K562 (cell line): ENCODE measurements around the gene STK24. TPM values are rescaled to one million over a fixed set of nuclear protein-coding genes. Genes with fewer than 3 reads are reported as not detected.

Experiments used
- DDX20 ChIP-seq: fragments of 450-650 bp; IDR thresholded peaks from 2 replicates; pipeline ENCODE4 v1.6.1; 2016; ENCODE audit warnings: missing genetic modification characterization, low read depth, mild to moderate bottlenecking, missing compliant biosample characterization, moderate library complexity
- DIDO1 ChIP-seq: fragments of 450-650 bp; IDR thresholded peaks from 2 replicates; pipeline ENCODE4 v1.6.1; 2016; ENCODE audit warnings: low read depth, missing biosample characterization, missing genetic modification characterization
- DPF2 ChIP-seq: fragments of 450-650 bp; IDR thresholded peaks from 2 replicates; pipeline ENCODE4 v1.6.1; 2016
- FOXA3 ChIP-seq, 2 experiments: fragments of 450-650 bp in 1 of 2; sonication (generic) in 1 of 2; formaldehyde crosslinking; IDR thresholded peaks in 1 of 2; conservative IDR thresholded peaks in 1 of 2; 2 replicates each; pipeline versions ENCODE4 v1.4.0 to v1.8.0; 2020 to 2022; ENCODE audit warnings: mild to moderate bottlenecking in 2 of 2, missing genetic modification reagents in 1 of 2
- GTF2A2 ChIP-seq: IDR thresholded peaks from 2 replicates; pipeline ENCODE4 v1.6.1; 2016; ENCODE audit warnings: mild to moderate bottlenecking, missing genetic modification characterization, missing compliant biosample characterization
- HMG20B ChIP-seq: fragments of 250-450 bp; sonication (Bioruptor Pico); IDR thresholded peaks from 2 replicates; pipeline ENCODE4 v1.5.0; 2021; ENCODE audit warnings: mild to moderate bottlenecking
- KAT2B ChIP-seq: IDR thresholded peaks from one replicate; pipeline ENCODE4 v1.6.1; 2012; ENCODE audit warnings: low read depth, mild to moderate bottlenecking, control low read depth, inconsistent platforms, low read length, moderate library complexity
- KLF16 ChIP-seq: IDR thresholded peaks from 2 replicates; pipeline ENCODE4 v1.6.1; 2016; ENCODE audit warnings: antibody characterized with exemption
- MECOM ChIP-seq: fragments of 250-450 bp; sonication (Bioruptor Pico); IDR thresholded peaks from 2 replicates; pipeline ENCODE4 v1.8.0; 2022; ENCODE audit warnings: inconsistent platforms
- MLLT1 ChIP-seq, 2 experiments: fragments of 450-650 bp; IDR thresholded peaks; 2 replicates each; pipeline ENCODE4 v1.6.1; 2016
- NRF1 ChIP-seq, 2 experiments: fragments of 450-650 bp; IDR thresholded peaks in 1 of 2; conservative IDR thresholded peaks in 1 of 2; 2 replicates each; pipeline ENCODE4 v1.6.1; 2014; ENCODE audit warnings: mild to moderate bottlenecking in 2 of 2
- PHF20 ChIP-seq: fragments of 450-650 bp; IDR thresholded peaks from 2 replicates; pipeline ENCODE4 v1.6.1; 2018; ENCODE audit not compliant: partially characterized antibody
- POU5F1 ChIP-seq: fragments of 150-350 bp; IDR thresholded peaks from 2 replicates; pipeline ENCODE4 v1.6.1; 2014; ENCODE audit warnings: borderline replicate concordance, low read length, low read depth, mild to moderate bottlenecking; ENCODE audit not compliant: partially characterized antibody
- PRPF4 ChIP-seq: fragments of 200-400 bp; formaldehyde crosslinking; IDR thresholded peaks from one replicate; pipeline ENCODE4 v1.6.1; 2017; ENCODE audit warnings: low read length, low read depth, mild to moderate bottlenecking; ENCODE audit not compliant: insufficient read depth, poor library complexity, severe bottlenecking
- SRF ChIP-seq, 2 experiments: fragments of 250-450, 450-650 bp in 1 of 2; sonication (Bioruptor Pico) in 1 of 2; sonication (generic) in 1 of 2; formaldehyde crosslinking; IDR thresholded peaks; 2 replicates each; pipeline versions ENCODE4 v1.5.0 to v1.5.1; 2020 to 2022; ENCODE audit warnings: mild to moderate bottlenecking in 1 of 2, missing genetic modification reagents in 1 of 2
- STAG1 ChIP-seq: sonication (generic); formaldehyde crosslinking; IDR thresholded peaks from 2 replicates; pipeline ENCODE4 v1.5.0; 2020; ENCODE audit warnings: missing genetic modification reagents, borderline replicate concordance
- YY1 ChIP-seq, 3 experiments: IDR thresholded peaks; 2 replicates each; pipeline ENCODE4 v1.6.1; 2011; ENCODE audit warnings: low read length in 2 of 3, mild to moderate bottlenecking in 2 of 3, moderate library complexity in 2 of 3, borderline replicate concordance in 1 of 3, control low read depth in 1 of 3, low read depth in 1 of 3; ENCODE audit not compliant: insufficient read depth in 3 of 3, insufficient replicate concordance in 2 of 3, control insufficient read depth in 1 of 3, insufficient read length in 1 of 3; ENCODE audit errors: extremely low read depth in 1 of 3
- ZKSCAN8 ChIP-seq: fragments of 200-800 bp; sonication (Bioruptor generic); IDR thresholded peaks from 2 replicates; pipeline ENCODE4 v1.6.1; 2016; ENCODE audit warnings: missing genetic modification characterization, missing compliant biosample characterization
- ZNF124 ChIP-seq: sonication (generic); formaldehyde crosslinking; IDR thresholded peaks from 2 replicates; pipeline ENCODE4 v1.8.1; 2022; ENCODE audit warnings: missing genetic modification reagents
- ZNF282 ChIP-seq: sonication (generic); formaldehyde crosslinking; IDR thresholded peaks from 2 replicates; pipeline ENCODE4 v1.8.1; 2023; ENCODE audit warnings: missing genetic modification reagents
- ZNF324 ChIP-seq: fragments of 250-450 bp; sonication (Bioruptor Pico); IDR thresholded peaks from 2 replicates; pipeline ENCODE4 v1.4.0; 2020; ENCODE audit warnings: mild to moderate bottlenecking
- polyA plus RNA-seq, 8 experiments: library from polyadenylated mRNA; depleted of rRNA in 4 of 8; stranded (reverse) in 5 of 8; unstranded in 3 of 8; fragments of >200 nt; fragmentation: Nextera tagmentation in 2 of 8; fragmentation: Illumina TruSeq in 1 of 8; extraction: Ambion mirVana in 2 of 8; extraction: Trizol in 1 of 8; gene quantifications; 2 replicates each; pipeline versions ENCODE4 v1.2.1 to v1.2.3, GENCODE V29; 2011 to 2014; ENCODE audit warnings: inconsistent platforms in 1 of 8, missing spikeins in 1 of 8
- total RNA-seq, 7 experiments: library from RNA; depleted of rRNA in 6 of 7; stranded (reverse); fragments of >200 nt in 6 of 7; fragmentation: Illumina TruSeq in 2 of 7; extraction: Trizol in 2 of 7; gene quantifications; 2 replicates each; pipeline versions ENCODE4 v1.2.1 to v1.2.3, GENCODE V29; 2011 to 2021; ENCODE audit warnings: low replicate concordance in 1 of 7
- TF ChIP-seq, protein P1 (sequence below): sonication (generic); formaldehyde crosslinking; IDR thresholded peaks from 2 replicates; pipeline ENCODE4 v1.8.0; 2022; ENCODE audit warnings: missing genetic modification reagents, mild to moderate bottlenecking, moderate library complexity, borderline replicate concordance
- TF ChIP-seq, protein P2 (sequence below): fragments of 200-800 bp; sonication (Bioruptor generic); IDR thresholded peaks from 2 replicates; pipeline ENCODE4 v1.6.1; 2017; ENCODE audit warnings: missing genetic modification characterization, missing compliant biosample characterization

STK24 gene
- total and polyA plus RNA-seq, 9 of the 15 experiments (the other 6 are each of a cell fraction or from before 2014, with no cell fraction given), result 3.8 to 78.4 (median 28.2) TPM

GRCh38 chr13:98480915-98481877 lies 95.7 kb downstream of the STK24 start (continued):
- TF ChIP-seq, protein P1, sequence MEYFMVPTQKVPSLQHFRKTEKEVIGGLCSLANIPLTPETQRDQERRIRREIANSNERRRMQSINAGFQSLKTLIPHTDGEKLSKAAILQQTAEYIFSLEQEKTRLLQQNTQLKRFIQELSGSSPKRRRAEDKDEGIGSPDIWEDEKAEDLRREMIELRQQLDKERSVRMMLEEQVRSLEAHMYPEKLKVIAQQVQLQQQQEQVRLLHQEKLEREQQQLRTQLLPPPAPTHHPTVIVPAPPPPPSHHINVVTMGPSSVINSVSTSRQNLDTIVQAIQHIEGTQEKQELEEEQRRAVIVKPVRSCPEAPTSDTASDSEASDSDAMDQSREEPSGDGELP (CRISPR knock-in tag), result peak; percentile 94
- TF ChIP-seq DIDO1 (tag), result no peak
- no peak for TF ChIP-seq DDX20
- TF ChIP-seq ZNF324, result no peak
- TF ChIP-seq PRPF4, result no peak
- no peak for TF ChIP-seq ZKSCAN8 (CRISPR knock-in tag)
- peak; percentile 68 for TF ChIP-seq DPF2
- TF ChIP-seq ZNF124 (CRISPR knock-in tag), result no peak
- TF ChIP-seq GTF2A2, result no peak
- TF ChIP-seq NRF1 (conservative IDR thresholded peaks at IDR 0.05 in 1 of 2, IDR thresholded peaks at IDR 0.05 in 1 of 2), result 0 out of 4 replicates have a peak, but pooled peaks of 1 of the 2 experiments have one; percentile 30
- TF ChIP-seq YY1 (IDR thresholded peaks at IDR 0.05; ENCODE audit: borderline replicate concordance in 1 of 3, control insufficient read depth in 1 of 3, extremely low read depth in 1 of 3, insufficient read depth in 3 of 3, insufficient read length in 1 of 3, insufficient replicate concordance in 2 of 3, low read depth in 1 of 3, low read length in 2 of 3), result peak in 1 of 3 experiments; percentile 29
- TF ChIP-seq, protein P2, sequence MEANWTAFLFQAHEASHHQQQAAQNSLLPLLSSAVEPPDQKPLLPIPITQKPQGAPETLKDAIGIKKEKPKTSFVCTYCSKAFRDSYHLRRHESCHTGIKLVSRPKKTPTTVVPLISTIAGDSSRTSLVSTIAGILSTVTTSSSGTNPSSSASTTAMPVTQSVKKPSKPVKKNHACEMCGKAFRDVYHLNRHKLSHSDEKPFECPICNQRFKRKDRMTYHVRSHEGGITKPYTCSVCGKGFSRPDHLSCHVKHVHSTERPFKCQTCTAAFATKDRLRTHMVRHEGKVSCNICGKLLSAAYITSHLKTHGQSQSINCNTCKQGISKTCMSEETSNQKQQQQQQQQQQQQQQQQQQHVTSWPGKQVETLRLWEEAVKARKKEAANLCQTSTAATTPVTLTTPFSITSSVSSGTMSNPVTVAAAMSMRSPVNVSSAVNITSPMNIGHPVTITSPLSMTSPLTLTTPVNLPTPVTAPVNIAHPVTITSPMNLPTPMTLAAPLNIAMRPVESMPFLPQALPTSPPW (CRISPR knock-in tag), result peak; percentile 29; the same call in 1 of the 2 replicates
- TF ChIP-seq KLF16, result no peak
- TF ChIP-seq KAT2B, result no peak
- no peak for TF ChIP-seq PHF20
- no peak for TF ChIP-seq ZNF282 (CRISPR knock-in tag)
- no peak for TF ChIP-seq HMG20B (CRISPR knock-in tag)
- no peak for TF ChIP-seq POU5F1
- TF ChIP-seq SRF (CRISPR knock-in tag; IDR thresholded peaks at IDR 0.05), result no peak
- TF ChIP-seq FOXA3 (CRISPR knock-in tag; conservative IDR thresholded peaks at IDR 0.05 in 1 of 2, IDR thresholded peaks at IDR 0.05 in 1 of 2), result 0 out of 4 replicates have a peak, but pooled peaks of 1 of the 2 experiments have one; percentile 10
- TF ChIP-seq MLLT1 (IDR thresholded peaks at IDR 0.05), result no peak
- no peak for TF ChIP-seq MECOM
- no peak for TF ChIP-seq STAG1 (CRISPR knock-in tag)
